NOMO-1 treated with dmso at 0.1 percent for 144 hours (cell line): Measurements from ENCODE around the gene ABCE1.
A peak's percentile ranks its signal among the peaks of the same experiment; 100 is the strongest.

Experiments used
- DNase-seq: peaks from one replicate; lab custom pipeline; 2025; ENCODE audit not compliant: unreplicated experiment; lab: John Stamatoyannopoulos, UW

ABCE1 gene

DNA sequence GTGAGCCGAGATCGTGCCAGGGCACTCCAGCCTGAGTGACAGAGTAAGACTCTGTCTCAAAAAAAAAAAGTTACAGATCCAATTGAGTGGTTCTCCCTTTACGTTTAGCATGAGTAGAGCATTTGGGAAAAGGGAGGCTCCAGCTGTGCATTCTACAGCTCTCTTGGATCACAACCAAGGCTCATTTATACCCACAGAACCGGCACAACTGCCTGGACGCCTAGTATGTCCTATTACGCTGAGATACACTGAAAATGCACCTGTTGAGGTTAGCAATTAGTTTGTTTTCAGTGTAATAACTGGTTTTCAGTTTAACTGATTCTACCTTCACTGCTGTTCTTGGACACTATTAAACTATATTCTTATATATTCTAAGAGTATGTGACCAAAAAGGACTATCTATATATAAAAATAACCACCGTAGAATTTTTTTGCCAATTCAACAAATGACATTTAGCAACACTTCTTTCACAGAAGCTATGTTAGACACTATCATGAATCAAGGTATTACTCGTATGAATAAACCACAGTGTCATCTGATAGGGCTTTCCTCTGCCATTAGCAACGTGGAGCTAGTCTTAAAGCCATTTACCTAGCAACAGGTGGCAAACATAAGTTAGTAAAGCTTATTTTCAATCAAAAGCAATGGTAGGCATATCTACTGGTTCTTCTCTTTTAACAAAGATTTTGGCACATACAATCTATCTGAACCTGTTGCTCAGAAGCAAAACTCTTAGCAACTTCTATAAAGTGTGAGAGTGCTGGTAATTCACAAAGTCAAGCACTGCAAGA lies 78.7 kb downstream of the ABCE1 start:
- no peak for DNase-seq

DNA sequence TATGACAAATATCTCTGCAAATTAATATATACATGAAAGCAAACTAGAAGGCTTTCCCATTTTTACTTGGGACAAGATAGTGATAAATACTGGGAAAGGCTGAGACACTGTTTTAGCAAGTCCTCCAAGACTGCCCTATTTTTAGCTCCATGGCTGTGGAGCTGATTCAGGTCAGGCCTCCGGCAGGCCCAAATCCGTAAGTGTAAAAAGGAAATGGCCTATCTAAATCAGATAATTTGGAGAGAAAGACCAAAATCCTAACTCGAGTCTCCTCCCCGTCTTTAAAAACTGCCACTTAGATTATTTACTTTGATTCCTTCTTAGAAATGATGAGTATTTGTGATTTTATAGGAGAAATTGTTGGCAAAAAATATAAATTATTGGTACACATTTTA lies 79.4 kb downstream of the ABCE1 start:
- DNase-seq: no peak

DNA sequence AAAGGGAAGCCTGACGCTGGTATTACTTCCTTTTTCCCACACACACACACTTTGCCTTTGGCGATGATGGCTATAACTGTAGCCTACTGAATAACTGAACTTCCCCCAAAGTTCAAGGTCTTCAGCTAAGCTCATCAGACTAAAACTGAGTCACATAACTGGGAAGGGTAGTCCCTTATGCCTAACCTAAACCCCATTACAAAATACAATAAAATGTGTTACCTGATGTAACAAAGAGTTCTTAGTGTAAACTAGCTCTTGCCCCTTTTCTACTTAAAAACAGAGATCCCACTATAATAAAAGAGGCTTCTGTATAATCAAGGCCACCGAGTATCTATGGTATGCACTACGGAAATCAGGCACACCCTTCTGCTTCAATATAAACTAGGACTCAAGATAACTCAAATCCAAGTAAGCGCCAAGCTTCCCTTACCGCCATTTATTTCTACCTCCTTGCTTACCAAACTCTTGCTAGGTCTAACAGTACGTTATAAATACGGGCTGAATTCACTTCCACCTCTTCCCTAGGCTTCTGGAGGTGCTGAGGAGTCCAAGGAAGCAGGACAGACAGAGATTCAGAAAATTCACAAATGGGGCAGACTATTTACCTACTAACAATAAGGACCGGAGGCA lies 79.9 kb downstream of the ABCE1 start:
- peak; percentile 54 for DNase-seq

- no peak for DNase-seq
These were observed 80.7 kb downstream of the ABCE1 start for GRCh38 chr4:145178740-145179280.
